ENCODE results near the gene CYB561.
A peak's percentile ranks its signal among the peaks of the same experiment; 100 is the strongest.

The CYB561 gene, protein sequence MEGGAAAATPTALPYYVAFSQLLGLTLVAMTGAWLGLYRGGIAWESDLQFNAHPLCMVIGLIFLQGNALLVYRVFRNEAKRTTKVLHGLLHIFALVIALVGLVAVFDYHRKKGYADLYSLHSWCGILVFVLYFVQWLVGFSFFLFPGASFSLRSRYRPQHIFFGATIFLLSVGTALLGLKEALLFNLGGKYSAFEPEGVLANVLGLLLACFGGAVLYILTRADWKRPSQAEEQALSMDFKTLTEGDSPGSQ

DNA sequence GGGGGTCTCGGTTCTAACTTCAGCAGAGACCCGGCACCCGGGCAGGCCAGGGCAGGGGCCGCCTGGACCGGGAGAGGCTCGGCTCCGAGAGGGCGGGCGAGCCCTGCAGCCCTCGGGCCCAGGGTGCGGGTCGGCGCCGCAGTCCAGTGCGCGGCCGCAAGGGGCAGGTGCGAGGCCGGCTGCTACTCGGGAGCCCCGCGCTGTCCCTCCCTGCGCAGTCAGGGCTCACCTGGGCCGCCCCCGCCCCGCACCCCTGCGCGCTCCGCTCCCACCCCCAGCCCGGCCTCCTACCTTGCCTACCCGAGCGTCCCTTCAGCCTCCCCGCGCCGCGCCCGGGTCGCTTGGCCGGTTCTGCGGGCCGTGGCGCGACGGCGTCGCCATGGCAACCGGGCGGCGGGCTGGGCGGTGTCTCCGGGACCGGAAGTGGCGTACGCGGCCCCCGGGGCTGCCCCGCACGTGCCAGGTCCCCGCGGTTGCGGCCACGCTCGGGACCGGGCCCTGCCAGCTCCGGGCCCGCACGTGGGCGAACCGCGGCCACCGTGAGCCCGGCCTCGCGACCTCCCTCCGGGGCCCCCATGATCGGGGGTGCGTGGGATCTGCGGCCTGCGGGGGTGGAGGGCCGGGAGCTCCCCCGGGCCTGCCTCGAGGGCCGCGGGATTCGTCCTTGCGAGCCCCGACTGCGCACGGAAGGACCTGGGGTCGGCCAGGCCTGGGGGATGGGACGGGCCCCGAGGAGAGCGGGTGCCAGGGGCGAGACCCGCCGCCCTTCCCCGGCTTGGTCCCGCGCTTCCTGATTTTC is at the start of gene CYB561:
CYB561 (minus strand) TSS at position 353 of the 799 bp plus-strand sequence. CDS start 8,759 bp downstream, outside the sequence.
- peak; percentile 77 for DNase-seq

DNA sequence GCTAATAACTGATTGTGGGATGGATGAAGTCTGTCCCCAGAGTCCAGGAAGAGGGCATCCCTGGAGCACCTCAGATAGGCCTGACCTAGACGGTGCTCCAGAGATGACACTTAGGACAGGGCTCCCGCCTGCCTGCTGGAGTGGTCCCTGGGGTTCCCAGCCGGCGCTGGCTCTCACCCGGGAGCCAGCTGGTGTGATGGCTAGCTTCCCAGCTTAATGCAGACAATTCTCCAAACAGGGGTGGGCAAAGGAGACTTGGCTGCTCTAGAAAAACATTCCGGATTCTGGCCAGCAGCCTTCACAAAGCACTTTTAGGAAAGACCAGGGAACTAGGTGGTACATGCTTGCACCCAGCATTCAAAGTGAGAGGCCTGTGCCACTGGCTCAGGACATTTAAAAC is 49.4 kb upstream of the CYB561 start:
- no peak for DNase-seq

DNA sequence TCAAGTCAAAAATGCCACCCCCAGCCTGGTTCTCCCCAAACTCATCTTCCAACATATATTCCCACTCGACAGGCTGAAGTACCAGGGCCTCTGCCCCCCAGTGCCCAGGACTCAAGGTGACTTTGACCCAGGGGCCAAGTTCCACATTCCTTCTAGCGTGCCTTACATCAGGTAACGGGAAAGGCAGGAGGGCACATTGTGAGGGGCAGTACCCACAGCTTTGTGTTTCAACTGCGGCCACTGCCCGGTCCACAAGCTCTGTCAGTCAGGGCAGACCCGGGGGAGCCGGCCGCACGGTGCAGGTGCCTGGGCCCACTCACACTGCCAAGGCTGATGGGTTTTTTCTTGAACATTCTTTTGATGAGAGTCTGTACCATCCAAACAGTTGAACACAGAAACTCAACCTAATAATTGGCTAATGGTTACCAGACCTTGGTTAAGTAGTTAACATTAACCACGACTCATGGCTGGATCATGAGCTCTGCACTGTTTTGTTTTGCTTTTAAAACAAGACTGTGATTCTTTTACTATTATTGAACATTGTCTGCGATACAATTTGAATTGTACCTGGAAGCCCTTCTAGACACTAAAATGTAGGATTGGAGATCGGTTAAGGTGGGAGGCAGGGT is 48.3 kb upstream of the CYB561 start:
- DNase-seq, result no peak

DNA sequence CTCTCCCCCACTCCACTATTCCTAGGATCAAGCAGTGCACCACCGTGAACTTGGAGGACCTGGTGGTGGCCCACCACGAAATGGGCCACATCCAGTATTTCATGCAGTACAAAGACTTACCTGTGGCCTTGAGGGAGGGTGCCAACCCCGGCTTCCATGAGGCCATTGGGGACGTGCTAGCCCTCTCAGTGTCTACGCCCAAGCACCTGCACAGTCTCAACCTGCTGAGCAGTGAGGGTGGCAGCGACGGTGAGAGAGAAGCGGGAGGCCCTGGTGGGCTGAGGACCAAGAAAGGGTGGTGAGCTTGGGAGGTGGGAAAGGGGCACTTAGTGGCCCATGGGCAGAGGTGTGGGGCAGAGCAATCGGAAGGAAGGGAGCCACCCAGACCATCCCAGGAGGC is 47.3 kb upstream of the CYB561 start:
- DNase-seq, result no peak

DNA sequence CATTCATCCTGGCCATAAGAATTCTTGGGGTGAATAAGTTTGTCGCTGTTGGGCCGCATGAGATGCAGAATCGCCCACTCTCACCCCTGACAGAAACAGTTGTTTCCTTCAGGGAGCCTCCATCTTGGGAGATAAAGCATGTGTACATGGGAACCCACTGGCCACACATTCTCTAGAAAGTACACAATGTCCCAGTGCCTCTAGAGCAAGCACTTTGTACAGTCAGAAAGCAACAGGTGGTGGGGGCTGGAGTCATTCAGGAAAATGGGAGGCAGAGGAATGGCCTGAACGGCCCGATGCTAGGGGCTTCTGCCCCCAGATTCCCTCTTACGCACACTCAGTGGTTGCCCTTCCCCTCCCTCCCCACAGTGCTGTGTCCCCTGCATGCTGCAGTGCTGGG is 46.8 kb upstream of the CYB561 start:
- no peak for DNase-seq

- no peak for DNase-seq
These were observed 46.0 kb upstream of the CYB561 start for GRCh38 chr17:63491977-63492618.

DNA sequence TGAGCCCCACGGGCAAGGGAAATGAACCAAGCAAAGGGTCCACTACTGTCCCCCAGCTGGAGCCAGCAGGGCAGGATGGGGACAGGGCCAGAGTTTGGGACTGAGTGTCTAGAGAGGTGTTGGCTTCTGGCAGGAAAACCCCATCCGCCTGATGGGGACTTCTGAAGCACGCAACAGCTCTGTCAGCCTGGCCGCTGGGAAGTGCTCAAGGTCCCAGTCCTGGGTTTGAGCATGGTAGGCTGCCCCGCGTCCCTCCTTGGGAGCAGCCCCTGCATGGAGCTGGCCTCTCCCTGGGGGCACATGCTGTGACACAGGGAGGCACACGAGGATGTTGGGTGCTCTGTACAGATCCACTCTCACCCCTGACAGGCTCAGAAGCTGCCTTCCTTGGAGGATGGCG is 45.3 kb upstream of the CYB561 start:
- DNase-seq, result no peak

GRCh38 chr17:63490858-63491400 is 44.8 kb upstream of the CYB561 start:
- no peak for DNase-seq

DNA sequence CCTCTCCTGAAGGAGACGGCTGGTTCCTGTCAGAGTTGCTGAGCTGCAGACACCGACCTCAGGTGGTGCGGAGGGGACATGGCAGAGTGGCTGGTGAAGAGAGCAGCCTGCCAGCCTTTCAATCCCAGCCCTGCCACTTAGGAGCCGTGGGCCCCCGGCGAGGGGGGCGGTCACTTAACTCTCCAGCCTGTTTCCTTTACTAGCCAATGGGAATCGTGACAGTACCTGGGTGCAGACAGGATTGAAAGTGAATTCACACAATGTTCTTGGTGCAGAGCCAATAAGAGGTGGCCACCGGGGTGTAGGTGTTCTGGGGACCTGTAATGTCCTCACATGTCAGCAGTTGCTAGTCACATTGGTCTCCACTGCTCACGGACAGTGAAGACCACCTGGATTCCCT is 44.2 kb upstream of the CYB561 start:
- DNase-seq, result no peak

- no peak for DNase-seq
These were observed 43.2 kb upstream of the CYB561 start for GRCh38 chr17:63489291-63489690.

DNA sequence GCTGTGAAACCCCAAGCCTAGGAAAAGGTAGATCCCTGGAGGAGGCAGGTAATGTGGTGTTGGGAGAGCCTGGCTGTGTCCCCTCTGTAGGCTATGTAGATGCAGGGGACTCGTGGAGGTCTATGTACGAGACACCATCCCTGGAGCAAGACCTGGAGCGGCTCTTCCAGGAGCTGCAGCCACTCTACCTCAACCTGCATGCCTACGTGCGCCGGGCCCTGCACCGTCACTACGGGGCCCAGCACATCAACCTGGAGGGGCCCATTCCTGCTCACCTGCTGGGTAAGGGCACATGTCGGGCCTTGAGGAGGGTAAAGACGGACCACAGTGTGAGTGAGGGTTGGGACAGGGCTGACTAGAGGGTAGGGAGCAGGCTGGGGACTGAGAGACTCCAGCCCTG is 42.7 kb upstream of the CYB561 start:
- no peak for DNase-seq

GRCh38 chr17:63487014-63487339 is 40.9 kb upstream of the CYB561 start:
- DNase-seq, result no peak

DNA sequence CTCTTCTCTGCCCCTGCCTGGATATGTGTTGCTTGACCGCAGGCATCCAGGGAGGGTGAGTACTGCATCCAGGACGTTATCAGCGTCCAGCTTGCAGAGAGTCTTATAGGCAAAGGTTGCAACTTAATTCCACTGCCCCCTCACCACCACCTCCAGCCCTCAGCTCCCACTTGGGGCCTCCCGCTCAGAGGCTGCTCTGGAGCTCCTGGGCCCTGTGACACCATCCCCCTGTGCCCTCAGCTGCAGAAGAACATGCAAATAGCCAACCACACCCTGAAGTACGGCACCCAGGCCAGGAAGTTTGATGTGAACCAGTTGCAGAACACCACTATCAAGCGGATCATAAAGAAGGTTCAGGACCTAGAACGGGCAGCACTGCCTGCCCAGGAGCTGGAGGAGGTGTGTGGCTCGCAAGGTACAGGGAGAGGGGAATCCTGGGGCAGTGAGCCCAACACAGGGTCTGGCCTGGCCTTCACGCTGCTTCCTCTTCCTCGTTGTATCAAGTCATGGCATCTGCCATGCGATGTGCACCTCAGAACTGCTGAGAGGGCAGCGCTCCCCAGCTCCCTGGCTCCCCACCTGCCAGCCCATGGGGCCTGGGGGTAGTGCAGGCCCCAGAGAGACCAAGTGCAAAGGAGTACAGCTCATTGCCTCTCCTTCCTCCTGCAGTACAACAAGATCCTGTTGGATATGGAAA is 40.4 kb upstream of the CYB561 start:
- no peak for DNase-seq

- no peak for DNase-seq
These were observed 37.8 kb upstream of the CYB561 start for GRCh38 chr17:63483655-63484575.

DNA sequence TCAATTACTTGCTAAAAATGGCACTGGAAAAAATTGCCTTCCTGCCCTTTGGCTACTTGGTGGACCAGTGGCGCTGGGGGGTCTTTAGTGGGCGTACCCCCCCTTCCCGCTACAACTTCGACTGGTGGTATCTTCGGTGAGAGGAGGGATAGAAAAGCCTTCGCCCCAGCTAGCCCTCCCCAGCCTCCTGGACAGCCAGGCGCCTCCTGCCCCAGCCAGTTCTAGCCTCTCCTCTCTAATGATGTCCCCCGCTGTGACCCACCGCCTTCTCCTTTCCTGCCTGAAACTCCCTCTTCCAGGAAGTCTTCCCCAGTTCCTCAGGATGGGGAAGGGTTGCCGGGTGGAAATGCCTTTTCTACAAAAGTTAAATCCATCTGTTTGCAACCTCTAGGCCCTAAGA is 36.9 kb upstream of the CYB561 start:
- no peak for DNase-seq

GRCh38 chr17:63482509-63482908 is 36.4 kb upstream of the CYB561 start:
- no peak for DNase-seq

GRCh38 chr17:63481488-63481870 is 35.4 kb upstream of the CYB561 start:
- no peak for DNase-seq

DNA sequence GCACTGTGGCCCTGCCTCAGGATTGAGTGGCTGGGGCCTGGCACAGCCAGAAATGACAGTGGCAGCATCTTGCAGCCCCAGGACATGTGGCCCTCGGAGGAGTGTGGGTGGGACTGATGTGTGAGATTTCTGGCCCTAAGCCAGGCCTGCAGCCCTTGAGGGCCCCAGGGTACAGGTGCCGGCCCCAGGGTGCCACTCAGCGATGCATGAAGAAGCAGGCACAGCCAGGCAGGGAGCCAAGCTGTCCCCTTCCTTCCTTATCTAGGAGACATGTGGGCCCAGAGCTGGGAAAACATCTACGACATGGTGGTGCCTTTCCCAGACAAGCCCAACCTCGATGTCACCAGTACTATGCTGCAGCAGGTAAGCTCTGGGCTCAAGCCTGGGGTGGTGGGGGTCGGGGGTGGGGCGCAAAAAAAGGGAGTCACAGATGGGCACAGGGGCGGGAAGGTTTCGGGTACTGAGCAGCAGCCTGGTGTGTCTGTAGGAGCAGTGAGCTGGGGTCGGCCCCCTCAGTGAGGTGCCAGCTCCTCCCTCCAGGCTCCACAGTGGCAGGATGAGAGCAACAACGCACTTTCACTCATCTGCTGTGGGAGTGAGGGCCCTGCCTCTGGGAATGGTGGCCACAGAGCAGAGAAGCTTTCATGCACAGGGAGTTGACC is 34.9 kb upstream of the CYB561 start:
- DNase-seq, result no peak

- DNase-seq, result no peak
These were observed 34.2 kb upstream of the CYB561 start for GRCh38 chr17:63480192-63480784.

DNA sequence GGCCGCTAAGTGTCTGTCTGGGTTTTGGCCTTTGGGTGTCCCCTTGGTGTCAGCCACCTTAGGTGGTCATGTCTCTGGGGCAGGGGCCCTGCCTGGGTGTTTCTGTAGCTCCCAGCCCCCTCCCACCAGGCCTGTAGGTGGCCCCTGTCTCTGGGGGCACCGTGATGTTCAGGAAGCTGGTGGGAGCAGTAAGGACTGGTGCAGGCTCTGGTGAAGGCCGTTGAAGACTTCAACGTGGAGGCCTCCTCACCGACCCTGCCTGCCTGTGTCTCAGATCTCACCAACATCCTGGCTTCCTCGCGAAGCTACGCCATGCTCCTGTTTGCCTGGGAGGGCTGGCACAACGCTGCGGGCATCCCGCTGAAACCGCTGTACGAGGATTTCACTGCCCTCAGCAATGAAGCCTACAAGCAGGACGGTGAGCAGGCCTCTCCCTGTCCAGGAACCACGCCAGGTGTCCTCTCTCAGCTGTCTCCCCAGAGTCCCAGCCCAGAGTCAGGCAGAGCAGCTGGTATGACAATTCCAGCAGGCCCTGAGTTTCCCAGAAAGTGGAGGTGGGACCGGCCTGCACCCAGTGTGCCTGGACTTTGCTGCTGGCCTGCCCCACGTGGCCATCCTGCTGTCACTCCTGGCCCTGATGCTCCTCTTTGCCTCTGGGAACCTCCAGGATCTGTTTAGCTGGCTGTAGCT is 33.5 kb upstream of the CYB561 start:
- no peak for DNase-seq
